NCI-H1105 treated with DMSO at 0.1 percent for 48 hours (cell line): ENCODE results near the gene SLC39A5.
"Not testable (repeated sequence)": the region's sequence is repeated elsewhere in the genome, so short reads cannot be mapped to it uniquely, and the experiment has no call there.

Experiments used
- DNase-seq: peaks from one replicate; lab custom pipeline; 2025; lab: John Stamatoyannopoulos, UW

Gene SLC39A5

DNA sequence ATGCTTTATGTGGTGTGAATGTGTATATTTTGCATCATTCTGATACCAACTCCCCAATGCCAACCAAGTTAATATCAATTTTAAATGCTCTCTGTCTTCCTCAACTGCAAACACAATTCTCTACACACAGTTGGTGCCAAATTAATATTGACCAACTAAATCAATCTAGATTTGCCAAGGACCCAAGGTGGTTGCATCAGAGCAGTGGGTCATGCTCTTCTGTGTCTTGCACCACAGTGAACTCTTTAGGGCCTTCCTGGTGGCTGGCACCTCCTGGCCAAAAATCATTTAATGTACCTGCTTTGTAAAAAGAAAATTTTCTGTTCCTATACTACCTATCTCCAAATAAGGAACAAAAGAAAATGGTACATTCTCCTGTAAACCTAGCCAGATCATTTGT lies 51.0 kb downstream of the SLC39A5 start:
- no peak for DNase-seq

DNA sequence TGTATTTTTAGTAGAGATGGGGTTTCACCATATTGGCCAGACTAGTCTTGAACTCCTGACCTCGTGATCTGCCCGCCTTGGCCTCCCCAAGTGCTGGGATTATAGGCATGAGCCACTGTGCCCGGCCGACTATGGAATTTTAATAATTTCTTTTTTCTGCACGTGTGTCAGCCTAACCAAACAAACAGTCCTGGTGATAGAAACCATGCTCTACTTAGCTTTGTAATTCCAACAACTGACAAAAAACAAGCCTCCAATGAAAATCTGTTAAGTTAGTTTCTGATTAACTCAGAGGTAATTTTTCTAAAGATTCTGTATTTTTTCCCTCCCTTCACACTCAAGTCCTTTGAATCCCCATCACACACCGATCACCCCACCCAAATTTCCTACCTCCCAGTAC lies 52.2 kb downstream of the SLC39A5 start:
- no peak for DNase-seq

DNA sequence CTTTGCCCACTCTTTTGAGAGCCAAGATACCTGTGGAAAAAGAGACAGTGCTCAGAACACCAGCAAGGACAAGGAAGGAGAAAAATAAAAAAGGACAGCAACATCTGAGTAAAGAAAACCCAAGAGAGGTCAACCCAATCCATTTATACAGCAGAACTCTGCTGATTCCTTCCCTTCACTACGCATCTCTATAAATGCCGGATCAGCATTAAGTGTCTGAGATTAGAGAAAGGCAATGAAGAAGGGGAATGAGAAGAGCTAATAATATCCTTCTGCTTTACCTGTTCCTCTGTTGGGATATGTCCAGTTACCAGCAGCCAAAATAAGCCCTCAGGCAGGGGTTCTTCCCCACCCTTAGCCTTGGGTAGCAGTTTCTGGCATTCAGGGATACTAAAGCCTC lies 52.7 kb downstream of the SLC39A5 start:
- DNase-seq: no peak

DNA sequence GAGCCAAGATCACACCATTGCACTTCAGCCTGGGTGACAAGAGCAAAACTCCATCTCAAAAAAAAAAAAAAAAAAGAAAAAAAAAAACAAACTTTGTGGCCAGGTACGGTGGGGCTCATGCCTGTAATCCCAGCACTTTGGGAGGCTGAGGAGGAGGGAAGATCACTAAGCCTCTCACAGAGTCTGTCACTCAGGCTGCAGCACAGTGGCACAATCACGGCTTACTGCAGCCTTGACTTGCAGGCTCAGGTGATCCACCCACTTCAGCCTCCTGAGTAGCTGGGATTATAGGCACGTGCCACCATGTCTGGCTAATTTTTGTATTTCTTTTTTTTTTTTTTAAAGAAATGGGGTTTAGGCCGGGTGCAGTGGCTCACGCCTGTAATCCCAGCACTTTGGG lies 54.4 kb downstream of the SLC39A5 start:
- not testable (repeated sequence) for DNase-seq

DNA sequence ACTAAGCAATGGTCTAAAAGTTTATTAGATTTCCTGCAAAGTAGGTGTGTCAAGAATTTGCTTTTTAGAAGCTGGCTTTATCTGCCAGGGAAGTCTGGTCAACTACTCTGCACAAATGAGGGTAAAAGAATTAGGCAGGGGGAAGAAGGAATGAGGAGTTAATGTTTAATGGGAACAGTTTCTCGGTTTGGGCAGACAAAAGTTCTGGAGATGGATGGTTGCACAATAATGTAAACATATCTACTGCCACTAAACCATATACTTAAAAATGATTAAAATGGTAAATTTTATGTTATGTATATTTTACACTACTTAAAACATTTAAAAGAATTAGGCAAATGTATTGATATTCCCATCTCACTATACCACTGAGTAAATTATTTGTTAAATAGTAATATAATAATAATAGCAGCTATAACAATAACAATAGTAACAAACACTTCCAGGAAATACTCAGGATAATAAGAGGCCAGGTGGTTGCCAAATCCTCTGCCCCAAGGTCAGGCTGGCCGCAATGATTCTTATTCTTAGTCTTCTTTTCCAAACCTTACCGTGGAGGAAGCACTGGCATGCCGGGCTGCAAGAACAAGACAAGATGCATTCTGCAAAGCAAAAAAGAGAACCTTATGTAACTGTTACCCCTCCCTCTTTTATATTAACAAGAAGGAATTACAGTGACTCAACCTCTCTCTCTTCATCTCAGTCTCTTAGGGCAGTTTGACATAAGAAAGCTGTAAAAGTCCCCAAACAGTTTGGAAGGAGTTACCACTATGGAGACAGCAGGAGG lies 56.4 kb downstream of the SLC39A5 start:
- DNase-seq: no peak
